HG03095 (cell line): ENCODE measurements around the gene CD151.

ENCODE experiments used
- ATAC-seq: cut with Tn5 transposase; IDR thresholded peaks from one replicate; pipeline ENCODE4 v1.9.1; 2021; ENCODE audit warnings: moderate library complexity; ENCODE audit not compliant: unreplicated experiment

CD151 gene

DNA sequence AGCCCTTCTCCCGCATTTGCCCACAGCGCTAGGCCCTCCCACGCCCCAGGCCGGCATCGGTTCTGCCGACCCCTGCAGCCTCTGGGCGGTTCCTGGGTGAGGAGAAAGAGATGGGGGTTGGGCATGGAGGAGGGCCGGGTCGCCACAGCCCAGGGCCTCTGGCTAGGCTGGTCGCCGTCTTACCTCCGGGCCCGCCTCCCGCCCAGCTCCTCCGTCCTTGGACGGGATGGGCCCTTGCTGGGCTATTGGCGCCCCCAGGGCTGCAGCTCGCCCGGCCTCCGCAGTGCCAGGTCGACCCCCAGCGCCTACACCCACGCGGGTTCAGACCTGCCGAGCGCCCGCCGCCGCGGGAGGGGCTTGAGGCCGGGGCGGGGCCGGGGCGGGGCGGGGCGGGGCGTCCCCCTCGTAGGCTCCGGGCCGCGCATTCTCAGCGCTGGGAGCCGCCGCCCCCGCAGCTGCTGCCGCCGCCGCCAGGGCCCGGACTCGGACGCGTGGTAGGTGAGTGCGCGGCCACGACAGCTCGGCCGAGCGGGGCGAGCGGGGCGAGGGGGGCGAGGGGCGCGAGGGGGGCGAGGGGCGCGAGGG, at the start of gene CD151:
Gene CD151 (plus strand): TSS at position 424 of the 585 bp plus-strand sequence. CDS start 3,118 bp downstream, outside the sequence.
- no peak for ATAC-seq

DNA sequence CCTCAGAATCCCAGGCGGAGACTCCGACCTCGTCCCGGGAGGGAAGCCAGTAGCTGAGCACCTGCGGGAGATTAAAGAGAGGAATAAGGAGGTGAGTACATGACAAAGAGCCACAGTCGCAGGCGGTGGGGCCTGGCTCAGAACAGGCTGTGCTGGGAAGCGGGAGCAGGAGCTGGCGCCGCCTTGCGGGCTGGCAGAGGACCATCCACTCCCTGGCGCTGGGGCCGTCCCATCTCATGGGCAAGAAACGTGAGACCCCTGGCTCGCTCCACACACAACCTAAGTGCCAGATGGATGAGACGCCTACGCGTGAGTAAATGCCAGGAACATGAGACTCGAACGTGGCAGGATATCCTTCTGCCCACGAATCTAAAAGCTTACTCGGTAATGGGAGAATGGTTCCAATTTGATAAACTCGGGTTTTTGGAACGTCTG, 49.2 kb upstream of the CD151 start:
- ATAC-seq, result no peak

DNA sequence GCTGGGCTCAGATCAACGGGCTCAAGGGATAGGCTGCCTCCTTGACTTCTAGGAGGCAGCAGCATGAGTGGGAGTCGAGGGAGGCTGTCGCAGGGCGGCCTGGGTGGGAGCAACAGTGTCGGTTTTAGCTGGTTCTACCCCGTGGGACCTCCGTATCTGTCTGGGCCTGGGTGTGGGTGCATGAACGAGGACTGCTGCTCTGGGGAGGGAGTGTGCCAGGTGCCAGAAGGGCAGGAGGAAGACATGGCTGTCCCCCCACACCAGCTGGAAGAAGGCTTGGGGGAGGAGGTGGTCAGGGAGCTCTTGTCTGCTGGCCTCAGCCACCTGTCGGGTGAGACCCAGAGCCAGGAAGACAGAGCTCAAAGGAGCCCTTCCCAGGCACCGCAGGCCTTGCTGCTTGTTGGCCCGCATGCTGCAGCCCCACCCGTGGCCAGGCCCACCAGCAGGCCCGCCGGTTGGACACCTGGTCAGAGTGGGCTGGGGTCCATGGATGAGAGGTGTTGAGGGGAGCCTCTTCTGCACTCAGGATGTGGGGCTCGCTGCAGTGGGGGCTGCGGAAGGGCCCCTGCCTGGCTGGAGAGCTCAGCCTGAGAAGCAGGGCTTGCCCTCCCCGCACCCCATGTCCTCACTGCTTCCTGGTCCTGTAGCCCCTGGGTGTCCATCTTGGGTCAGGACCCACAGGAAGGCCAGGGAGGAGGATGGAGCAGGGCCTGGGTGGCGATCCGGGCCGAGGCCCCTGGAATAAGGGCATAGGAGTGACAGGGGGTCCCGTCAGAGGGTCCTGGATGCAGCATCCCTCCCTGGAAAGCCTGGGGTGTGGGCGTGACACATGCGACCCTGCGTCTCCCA, 46.3 kb upstream of the CD151 start:
- ATAC-seq, result no peak

DNA sequence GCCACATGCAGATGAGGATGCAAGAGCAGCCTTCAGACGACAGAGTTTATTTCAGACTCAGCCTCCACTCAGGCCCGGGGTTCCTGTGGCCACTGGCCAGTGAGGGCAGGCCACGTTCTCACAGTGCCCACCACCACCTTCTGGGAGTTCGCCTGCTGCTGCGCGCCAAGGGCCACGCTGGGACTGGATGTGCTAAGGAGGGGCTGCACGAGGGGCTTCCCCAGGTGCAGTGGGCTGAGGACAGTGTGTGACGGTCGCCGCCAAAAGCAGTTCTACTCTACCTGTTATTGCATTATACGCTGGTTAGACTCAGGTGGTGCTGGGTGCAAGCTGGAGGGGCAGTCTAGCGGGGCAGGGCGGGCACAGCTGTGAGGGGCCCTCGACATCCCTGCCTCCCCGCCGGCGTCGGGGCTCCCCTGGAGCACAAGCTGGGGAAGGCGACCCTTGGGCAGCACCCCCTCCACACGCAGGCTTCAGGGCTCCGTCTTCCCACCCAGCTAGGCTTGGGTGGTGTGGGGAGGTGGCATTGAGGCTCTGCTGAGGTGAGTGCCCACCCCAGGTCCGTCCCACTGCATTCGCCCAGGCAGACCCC, 45.6 kb upstream of the CD151 start:
- no peak for ATAC-seq

DNA sequence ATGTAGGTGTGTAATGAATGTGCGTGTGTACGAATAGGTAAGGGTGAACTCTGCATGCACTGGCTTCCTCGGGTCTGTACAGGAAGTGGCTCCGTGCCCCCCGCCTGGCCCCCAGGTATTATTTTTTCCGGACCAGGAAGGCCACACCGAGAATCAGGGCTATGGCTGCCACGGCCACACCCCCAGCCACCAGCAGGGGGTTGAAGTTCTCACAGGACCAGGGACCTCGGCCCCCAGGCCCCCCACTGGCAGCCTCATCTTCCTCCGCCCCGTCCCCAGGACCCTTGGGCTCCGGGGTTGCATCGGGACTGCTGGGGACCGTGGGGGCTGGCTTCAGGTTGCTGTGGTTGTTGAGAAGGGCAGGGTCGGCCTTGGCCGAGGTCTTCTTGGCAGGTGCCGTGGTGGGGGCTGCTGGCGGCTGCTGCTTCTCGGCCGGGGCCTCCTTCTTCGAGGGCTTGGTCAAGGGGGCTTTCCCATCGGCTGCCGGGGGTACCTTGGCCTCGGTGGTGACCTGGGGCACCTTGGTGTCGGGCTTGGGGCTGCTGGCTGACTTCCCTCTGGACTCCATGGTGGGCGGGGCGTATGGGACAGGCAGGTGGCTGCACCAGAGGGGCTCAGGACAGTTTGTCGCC, 44.6 kb upstream of the CD151 start:
- ATAC-seq, result no peak

DNA sequence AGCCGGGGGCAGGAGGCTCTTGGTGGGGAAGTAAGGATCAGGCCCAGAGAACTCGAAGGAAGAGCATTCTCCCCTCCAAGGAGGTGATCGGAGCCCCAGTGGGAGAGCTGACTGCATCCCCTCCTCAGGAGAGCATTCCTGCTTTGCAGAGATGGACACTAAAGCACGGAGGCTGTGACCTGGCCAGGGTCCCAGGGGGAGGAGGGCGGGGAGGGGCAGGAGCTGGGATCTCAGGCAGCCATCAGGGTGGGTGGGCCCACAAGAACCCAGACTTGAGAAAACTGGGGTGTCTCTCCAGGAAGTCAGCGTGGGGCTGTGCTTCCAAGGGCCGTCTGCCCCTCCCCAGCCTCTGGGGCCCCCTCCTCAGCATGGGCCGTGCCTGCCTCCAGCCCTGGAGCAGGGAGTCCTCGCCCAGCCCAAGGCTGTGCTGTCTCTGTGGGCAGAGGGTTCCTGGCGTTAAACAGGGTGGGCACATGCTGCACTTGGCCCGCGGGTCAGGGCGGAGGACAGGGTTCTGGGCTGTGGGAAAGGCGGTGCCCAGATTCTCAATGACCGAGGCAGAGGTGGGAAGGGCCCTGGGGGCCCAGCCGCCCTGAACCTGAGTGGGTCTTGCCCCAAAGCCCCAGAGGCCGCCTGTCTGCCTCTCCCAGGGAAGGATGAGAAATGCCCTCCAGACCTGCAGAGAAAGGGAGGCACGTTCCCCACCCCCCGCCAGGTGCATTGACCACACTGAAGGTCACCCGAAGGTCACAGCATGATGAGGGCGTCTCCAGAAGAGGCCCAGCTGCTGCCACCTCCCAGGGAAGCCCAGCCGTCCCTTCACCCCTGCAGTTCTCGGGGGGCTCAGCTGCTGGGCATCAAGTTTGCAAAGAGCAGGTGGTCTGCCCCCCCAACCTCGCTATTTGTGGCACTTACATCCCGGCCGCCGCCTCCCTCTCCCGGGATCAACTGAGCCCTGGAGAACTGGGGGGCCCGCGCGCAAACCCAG, 43.5 kb upstream of the CD151 start:
- no peak for ATAC-seq

DNA sequence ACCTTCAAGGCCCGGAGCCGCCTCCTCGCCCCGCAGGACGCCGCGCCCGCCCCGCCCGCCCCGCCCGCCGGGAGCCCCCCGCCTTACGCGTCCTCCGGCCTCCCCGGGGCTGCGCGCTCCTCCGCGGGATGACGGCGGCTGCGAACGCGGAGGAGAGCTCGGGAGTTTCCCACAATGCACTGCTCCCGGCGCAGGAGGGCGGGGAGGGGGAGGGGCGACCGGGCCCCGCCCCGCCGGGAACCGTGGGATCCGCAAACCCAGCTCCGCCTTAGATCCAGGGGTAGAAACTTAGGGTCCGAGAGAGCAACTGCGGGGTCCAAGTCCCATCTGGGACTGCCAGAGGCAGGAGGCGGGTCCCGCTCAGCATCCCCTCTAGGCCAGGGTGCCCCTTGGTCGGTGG, 42.8 kb upstream of the CD151 start, which contains the start of gene CEND1:
Gene CEND1 (minus strand): TSS at position 148 of the 400 bp plus-strand sequence. CDS start 1,514 bp downstream, outside the sequence.
- ATAC-seq, result no peak

DNA sequence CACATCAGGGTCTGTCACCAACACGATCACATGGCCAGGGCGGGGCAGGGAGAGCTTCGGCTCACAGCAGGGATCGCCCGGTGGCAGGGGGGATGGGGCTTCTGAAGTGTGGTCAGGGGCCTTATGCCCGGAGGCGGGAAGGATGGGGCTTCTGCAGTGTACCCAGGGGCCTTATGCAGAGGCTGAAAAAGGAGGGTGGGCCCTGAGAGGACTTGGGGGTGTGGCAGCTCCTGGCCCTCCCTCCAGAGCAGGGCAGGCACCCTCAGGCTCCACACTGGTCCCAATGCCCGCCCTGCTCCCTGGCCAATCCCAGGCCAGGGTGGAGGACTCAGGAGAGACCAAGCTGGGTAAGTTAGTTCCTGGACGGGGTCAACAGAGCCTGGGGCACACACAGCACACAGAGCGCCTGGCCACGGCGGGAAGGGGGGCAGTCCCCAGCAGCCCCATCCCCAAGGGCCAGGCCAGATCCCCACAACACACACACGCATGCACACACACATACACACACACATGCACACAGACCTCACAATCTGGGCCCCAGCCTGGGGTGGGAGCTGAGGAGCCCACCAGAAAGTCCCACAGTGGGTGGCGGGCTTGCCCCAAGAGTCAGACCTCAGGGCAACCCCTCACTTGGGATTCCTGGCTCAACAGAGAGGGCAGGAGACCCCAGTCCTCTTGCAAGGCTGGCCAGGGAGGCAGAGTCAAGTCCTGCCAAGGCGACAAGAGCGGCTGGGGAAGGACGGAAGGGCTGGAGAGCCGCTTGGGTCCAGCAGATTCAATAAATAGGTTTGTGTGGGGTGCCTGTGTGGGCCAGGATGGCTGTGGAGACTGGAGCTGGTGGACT, 41.8 kb upstream of the CD151 start:
- no peak for ATAC-seq

DNA sequence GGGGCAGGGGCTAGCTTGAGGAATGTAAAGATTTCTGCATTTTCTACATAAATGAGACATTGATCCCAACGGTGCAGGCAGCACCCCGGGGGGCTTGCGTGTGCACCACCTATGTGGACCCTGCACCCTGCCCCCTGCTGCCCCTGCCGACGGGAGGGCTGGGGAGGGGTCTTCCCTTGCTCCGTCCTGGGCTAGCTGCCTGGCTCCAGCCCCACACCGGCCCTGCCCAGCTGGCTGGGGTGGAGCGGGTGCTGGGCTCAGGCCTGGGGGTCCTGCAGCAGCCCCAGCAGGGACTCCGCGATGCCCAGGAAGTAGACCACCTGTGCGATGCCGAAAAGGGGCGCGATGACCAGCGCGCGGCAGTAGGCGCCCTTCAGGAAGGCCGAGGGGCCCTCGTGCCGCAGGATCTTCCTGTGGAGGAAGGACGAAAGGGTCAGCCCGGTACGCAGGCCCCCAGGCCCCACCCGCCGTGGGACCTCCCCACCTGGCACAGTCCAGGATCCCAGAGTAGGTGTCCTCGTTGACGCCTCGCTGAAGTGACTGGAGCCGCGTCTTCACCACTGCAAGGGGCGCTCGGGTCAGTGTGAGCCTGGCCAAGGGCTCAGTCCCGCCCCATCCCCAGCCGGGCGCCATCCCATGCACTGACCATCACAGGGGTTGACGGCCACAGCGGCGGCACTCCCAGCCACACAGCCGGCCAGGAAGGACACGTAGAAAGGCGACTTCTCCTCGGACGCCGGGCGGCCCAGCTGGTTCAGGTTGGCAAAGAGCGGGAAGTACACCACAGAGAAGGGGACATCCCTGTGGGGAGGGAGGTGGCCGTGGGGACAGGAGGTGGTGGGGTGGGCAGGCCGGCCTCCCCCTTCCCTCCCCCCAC, 40.9 kb upstream of the CD151 start:
- ATAC-seq, result no peak

DNA sequence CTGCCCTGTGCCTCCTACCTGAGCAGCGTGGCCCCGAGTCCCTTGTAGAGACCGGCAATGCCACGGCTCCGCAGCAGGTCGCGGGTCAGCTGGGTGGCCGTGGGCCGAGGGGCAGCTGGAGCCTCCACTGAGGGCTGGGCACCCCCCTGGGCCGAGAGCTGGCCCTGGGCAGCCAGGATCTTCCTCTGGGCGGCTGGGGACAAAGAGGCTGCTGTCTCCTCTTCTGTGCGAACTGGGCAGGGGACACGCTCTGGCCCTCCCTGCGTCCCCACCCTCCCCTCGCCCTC, 40.3 kb upstream of the CD151 start:
- no peak for ATAC-seq

DNA sequence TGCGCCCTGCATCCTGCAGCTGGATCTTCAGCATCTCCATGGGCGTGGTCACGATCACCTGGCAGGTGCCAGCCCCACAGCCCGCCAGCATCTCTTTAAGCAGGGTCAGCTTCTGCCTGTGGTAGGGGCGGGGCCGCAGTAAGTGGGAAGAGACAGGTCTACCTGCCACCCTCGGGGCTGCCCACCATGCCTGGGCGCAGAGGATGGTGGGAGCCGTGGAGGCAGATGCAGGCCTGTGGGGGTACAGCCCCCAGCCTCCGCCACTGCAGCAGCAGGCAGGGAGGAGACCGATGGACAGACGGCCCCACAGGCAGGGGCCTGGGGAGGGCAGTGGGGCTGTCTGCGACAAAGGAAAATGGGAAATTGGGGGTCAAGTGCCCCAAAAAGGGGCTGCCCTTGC, 39.9 kb upstream of the CD151 start:
- ATAC-seq, result no peak

DNA sequence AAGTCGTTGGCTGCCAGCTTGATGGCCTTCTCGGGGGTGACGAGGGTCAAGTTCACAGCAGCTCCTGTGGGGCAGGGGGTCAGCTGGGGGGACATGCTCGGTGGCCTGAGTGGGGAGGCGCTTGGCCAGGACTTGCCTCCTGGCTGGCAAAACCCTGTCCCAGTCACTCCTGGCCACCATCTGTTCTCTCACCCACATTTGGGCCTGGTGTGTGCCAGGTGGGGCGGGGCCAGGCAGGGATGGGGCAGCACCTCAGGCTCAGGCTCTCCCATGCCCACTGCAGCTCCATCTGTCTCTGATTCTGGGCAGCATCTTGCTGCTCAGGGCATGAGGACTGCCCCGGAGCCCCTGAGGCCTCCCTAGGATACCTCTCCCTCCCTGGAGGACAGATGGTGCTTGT, 39.2 kb upstream of the CD151 start:
- no peak for ATAC-seq

DNA sequence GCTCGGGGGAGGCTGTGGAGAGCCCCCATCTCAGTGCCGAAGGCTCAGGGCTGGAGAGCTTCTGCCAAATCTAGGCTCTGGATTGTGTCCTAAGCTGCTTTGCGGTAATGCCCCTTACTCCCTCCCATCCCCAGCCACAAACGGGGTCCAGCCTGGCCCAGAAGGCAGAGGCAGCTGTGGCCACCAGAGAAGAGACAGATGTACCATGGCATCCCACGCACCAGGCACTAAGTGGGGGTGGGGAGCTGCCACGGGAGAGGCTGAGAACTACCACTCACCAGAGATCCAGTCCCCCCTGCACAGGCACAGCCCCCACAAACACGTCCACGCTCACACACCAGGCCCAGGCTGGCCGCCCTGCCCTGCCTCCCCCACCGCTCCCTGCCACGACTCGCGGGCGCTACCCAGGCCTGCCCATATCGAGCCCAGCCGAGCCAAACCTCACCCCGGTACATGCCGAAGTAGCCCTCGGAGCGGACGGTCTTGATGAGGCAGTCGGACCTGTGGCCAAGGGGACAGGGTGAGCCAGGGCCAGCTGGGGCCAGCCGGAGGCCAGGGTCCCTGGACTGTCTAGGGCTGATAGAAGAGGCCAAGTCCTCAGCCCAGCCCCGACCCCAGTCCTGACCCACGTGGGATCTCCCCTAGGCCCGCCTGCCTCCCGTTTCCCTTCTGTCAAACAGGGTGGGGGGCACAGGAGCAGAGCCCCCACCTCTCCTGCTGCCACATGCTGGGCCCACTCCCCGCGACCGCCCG, 38.6 kb upstream of the CD151 start:
- ATAC-seq, result no peak

DNA sequence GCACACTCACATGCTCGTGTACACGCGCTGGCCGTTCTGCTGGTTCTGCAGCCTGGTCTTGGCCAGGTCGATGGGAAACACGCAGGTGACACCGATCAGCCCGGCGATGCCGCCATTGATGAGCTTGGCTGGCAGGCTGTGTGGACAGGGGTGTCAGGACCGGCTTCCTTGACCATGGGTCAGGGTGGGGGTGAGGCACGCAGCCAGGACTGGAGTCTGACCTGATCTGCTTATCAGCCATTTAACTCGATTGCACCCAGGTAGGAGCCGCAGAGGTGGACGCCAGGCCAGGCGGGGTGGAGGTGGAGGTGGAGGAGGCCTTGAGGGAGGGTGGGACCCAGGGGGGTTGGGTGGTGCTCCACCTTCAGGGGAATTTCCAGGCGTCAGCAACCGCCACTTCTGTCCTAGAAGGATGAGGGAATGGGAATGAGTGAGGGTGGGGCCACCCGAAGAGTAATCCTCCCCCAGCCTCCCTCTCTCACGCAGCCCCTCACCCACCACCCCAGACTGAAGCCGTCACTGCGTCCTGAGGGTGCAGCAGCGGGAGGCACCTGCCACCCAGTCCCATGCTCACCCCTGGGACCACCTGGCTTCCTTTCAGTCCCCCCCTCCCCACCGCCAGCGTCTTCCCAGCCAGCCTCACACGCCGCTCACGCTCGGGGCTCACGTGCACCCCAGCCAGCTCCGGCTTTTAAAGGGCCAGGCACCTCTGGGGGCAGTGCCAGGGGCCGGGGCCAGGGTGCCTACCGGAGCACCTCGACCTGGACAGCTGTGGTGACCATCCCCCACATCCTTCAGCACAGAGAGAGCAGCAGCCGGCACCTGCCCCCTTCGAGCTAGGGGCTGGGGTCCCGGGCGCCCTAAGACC, 37.8 kb upstream of the CD151 start:
- no peak for ATAC-seq

DNA sequence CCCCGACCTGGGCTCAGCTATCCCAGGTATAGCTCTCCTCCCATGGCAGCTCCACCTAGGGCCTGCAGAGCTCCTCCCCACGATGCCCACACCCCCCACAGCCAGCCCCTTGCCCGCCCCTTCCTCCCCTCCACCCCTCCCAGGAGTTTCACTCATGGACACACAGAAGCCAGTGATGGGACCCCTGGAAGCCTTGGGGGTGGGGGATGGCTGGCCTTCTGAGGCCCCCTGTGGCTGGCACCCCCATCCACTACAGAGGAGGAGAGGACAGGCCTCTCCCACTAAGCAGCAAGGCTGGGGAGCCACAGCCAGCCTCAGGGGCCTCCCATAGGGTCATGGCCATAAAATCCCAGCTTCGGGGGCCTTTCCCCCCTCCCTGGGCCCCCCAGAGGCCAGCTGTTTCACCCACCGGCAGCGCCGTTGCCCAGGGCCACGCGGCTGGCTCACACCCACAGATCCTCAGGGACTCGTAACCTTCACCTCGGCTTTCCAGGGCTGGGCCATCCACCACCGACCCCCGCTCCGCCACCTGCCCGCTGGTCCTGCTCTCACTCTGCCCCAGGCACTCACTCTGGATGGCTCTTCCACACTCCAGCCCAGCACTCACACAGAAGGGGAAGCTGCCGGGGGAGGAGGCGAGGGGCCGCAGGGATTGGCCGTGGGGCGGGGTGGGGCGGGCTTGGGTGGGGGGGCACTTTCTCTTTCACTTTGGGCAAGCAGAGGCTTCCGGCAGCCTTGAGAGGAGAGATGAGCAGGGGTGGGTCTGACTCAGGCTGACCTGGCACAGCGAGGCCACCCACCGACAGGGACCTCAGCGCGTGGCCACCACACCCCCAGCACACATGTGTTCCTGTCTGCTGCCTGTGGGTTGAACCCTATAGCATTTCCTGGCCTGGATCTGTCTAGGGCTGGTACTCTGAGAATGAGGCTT, 36.9 kb upstream of the CD151 start:
- no peak for ATAC-seq
